Body of pancreas (tissue), 4 donors: ENCODE measurements around the gene ADAMTSL3.
"Not testable (repeated sequence)": the region's sequence is repeated elsewhere in the genome, so short reads cannot be mapped to it uniquely, and the experiment has no call there.

ENCODE experiments used
- CTCF ChIP-seq, 7 experiments: fragments of 450-650 bp in 4 of 7; fragments of 200-600 bp in 3 of 7; sonication (generic) in 3 of 7; IDR thresholded peaks; one replicate each; pipeline ENCODE4 v1.5.1; 2016 to 2019; ENCODE audit warnings: antibody characterized with exemption in 7 of 7
- POLR2A ChIP-seq, 3 donors: fragments of 450-650 bp; IDR thresholded peaks; one replicate each; pipeline ENCODE4 v1.6.1; 2016; ENCODE audit warnings: antibody characterized with exemption in 3 of 3, mild to moderate bottlenecking in 2 of 3

- TF ChIP-seq CTCF, POLR2A (IDR thresholded peaks at IDR 0.05): not testable (repeated sequence)
These were observed 397.2 kb downstream of the ADAMTSL3 start for GRCh38 chr15:84051146-84051545.
